Dermis microvascular lymphatic vessel endothelial cell (primary cell): ENCODE measurements around the gene DNAJC18. TPM values are rescaled to one million over a fixed set of nuclear protein-coding genes. Genes with fewer than 3 reads are reported as not detected.

ENCODE experiments used
- DNase-seq, 2 donors: peaks; one replicate each; pipeline versions ENCODE4 v3.0.0 to v3.0.0-alpha.2; 2010; ENCODE audit warnings: low read depth in 2 of 2
- total RNA-seq: library from RNA; depleted of rRNA; stranded (reverse); fragments of >200 nt; gene quantifications from 2 replicates; pipeline ENCODE4 v1.2.1, GENCODE V29; 2014

Gene DNAJC18
- total RNA-seq, 1 donor from 2014 or later: 5.9 TPM

- DNase-seq: no peak
Observed at GRCh38 chr5:139404484-139404840, 34.9 kb downstream of the DNAJC18 start.

- peak; percentile 79 to 97 for DNase-seq
Observed at GRCh38 chr5:139403787-139404483, 35.4 kb downstream of the DNAJC18 start, which contains the start of gene SPATA24. TSS of gene SPATA24 (minus strand) at chr5:139404089. CDS start at chr5:139404060, 29 bp downstream.

GRCh38 chr5:139403418-139403786 lies 35.9 kb downstream of the DNAJC18 start:
- no peak for DNase-seq

DNA sequence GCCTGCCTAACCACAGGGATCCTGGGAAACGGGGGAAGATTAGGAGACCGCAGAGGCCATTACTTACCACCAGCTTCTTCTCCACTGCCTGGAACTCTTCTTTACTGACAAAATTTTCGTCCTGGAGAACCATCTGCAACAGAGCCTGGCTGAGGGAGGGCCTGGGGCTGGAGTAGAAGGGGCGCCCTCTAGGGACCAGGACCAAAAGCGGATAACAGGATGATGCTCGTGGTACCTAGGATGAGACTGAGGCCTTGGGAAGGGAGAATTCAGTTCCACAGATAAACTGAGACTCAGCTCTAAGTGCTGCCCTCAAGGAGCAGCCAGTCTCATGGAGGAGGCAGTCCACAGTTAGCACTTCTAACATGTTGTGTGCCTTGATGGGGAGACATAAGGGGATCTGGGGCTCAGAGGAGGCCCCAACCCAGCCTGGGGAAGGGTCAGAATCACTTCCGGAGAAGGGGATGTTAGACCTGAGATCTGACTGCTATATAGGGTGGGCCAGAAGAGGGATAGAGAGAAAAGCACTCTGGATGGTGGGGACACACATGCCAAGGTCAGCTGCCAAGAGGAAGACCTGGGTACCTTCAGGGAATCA lies 36.7 kb downstream of the DNAJC18 start:
- DNase-seq: peak in 1 of 2 donors; percentile 44

DNA sequence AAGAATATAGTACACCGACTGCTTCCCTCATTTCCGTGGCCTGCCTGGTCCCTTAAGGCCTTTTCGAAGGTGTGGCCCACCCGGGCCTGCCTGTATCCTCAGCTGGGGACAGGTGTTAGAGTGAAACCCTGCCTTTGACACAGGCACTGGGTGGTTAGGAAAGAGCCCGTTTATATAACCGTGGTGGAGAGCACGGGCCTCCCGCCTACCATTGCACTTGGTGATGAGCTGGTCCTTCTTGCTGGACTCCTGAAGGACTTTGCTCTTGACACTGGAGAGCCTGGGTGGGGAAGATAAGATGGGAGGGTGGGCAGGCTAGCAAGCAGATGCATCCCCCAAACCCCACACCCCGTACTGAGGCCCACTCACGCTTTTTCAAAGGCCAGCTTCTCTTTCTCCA lies 37.8 kb downstream of the DNAJC18 start:
- no peak for DNase-seq

GRCh38 chr5:139399501-139400121 lies 39.7 kb downstream of the DNAJC18 start:
- no peak for DNase-seq

GRCh38 chr5:139397921-139398320 lies 41.4 kb downstream of the DNAJC18 start:
- no peak for DNase-seq

- DNase-seq: no peak
Observed at GRCh38 chr5:139396691-139397090, 42.6 kb downstream of the DNAJC18 start.

DNA sequence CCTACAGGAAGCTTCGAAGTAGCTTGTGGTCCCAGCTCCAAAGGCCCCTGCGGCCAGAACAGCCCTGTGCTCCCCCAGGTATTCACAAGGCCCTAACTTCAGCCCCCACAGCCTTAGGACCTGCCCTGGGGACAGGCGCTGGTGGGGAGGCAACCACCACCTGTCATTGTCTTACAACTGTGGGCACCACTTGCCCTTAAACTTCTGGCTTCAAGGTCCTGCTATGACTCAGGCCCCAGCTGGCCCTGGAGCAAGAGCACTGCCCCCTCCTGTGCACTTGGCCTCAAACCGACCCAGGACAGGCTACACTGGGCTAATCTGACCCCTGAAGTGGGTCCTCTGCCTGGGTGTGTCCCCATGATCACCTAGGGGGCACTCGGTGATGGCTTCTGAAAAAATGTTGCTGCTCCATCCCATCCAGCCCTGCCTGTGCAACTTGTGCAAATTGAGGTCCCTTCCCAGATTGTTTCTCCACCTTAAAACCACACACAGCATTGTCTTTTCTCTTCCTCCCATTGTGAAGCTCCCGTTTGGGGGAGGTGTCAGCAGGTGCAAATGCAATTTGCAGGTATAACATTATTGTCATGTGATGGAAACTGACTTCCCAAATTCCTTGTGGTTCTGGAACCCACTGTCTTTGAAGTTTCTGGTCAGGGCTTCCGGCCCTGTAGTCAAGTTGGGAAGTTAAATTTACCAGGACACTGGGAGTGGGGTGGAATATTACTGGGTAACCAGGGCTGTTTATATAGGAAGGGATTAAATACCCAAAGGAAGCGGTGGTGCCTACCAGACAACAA lies 43.3 kb downstream of the DNAJC18 start:
- no peak for DNase-seq

DNA sequence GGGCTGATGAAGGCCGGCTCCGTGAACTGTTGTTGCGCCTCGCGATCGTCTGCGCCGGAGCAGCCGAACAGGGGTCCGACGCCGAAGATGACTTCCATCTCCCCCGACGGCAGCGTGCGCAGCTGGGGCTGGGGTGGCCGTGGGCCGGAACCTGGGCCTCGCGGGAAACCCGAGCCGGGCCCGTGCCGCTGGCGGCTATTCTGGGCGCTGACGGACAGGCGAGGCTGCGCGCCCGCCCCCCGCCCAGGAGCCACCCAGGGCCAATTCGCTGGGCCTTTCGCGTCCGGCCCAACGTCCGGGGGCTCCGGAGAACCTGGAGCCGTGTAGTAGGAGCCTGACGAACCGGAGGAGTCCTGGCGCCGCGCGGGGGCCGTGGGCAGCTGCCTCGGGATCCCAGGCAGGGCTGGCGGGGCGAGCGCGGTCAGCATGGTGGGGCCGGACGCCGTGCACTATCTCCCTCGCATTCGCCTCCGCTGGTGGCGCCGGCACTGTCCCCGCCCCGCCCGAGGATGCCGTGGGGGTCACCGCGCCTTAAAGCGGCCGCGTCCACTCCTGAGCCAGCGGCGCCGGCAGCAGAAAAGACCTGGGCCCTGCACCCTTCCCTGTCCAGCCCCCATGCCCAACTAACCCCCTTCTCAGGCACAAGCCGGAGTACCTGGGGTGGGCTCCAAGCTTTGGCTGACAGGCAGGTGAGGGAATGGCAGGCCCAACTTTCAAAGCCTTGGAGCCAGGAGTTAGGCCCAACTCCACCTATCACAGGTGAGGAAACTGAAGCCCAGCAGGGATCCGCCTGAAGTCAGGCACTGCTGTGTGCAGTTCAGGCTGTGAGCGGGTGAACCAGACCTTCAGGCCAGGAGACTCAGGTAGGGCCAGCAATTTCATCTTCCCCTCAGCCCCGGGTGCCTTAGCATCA lies 44.4 kb downstream of the DNAJC18 start, which contains the start of gene PROB1:
TSS of gene PROB1 (minus strand) at position 451 of the 913 bp plus-strand sequence. CDS start at position 428, 23 bp downstream.
- peak in 1 of 2 donors; percentile 38 for DNase-seq

GRCh38 chr5:139394123-139394653 lies 45.1 kb downstream of the DNAJC18 start:
- peak in 1 of 2 donors; percentile 59 for DNase-seq

DNA sequence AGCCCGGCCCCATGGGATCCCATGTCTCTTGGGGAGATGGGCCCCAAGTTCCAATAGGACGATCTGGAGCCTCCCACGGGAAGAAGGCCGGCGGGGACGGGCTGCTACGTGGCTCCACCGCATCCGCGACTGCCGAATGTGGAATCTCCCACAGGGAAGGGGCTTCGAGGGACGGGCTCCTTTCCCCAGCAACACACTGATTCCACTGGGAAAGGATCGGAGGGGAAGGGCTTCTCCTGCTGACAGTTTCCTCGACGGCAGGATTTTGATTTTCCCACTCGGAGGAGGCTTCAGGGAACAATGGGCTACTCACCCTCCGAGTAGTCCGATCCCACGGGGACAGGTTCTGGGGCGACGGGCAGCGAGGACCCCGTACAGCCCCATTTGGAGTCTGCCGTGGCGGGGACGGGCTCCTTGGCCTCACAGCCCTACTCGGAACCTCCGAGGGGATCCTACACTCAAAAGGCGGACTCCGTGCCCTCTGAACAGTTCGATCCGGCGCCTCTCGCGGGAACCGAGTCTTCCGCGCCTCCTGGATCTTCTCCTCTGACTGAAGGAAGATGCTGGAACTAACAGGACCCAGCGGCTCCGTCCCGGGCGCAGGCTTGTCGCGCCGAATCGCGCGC lies 45.7 kb downstream of the DNAJC18 start:
- no peak for DNase-seq

DNA sequence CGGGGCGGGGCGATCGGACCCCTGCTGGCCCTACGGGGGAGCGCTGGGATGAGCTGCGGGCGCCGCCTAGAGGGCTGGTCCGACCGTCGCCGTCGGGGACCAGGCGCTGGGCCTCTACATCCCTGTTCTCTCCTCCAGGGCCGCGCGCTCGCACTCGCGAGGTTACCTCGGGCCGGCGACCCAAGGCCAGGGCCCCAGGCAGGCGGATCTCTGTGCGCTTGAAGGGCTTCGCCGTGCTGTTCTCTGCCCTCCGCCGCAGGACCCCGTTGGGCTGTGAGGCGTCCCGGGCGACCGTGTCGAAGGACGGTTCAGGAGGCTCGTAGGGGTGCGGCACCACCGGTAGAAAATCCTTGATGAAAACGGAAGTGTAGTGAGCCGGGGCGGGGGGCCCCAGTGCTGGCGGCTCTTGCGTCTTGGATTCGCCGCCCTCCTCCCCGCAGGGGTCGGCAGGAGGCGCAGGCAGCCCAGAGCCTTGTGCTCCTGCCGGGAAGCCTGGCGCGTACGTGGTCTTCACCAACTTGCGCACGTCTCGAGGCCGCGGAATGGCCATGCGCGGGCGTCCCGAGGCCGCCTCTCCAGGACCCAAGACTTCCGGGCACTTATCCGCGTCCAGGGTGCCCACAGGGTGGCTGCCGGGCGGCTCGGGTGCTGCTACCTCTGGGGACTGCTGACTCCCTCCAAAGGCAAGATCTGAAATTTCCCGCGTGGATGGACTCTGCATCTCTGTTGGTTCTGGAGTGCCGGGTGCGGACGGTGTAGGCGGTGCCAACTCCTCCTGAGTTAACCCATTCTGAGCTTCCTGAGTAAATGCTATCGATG lies 46.4 kb downstream of the DNAJC18 start:
- DNase-seq: peak in 1 of 2 donors; percentile 58

DNA sequence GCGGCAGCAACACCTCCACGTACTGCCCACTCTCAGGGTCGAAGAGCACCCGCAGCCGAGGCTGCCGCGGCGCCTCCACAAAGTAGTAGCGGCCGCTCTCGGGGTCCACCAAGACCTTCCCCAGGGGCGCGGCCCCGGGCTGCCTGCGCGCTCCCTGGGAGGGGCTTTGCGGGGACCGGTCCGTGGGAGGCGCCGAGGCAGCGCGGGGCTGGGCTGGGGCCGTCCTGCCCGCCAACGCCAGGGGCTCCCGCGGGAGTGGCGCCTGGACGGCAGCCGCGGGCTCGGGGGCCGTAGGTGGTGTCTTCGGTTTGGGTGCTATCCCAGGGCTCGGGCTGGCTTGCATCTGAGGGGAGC lies 47.0 kb downstream of the DNAJC18 start:
- no peak for DNase-seq

GRCh38 chr5:139391570-139392323 lies 47.6 kb downstream of the DNAJC18 start:
- no peak for DNase-seq

GRCh38 chr5:139390639-139391569 lies 48.4 kb downstream of the DNAJC18 start:
- no peak for DNase-seq
